Measurements from ENCODE around the gene SLC11A1.

SLC11A1 gene

DNA sequence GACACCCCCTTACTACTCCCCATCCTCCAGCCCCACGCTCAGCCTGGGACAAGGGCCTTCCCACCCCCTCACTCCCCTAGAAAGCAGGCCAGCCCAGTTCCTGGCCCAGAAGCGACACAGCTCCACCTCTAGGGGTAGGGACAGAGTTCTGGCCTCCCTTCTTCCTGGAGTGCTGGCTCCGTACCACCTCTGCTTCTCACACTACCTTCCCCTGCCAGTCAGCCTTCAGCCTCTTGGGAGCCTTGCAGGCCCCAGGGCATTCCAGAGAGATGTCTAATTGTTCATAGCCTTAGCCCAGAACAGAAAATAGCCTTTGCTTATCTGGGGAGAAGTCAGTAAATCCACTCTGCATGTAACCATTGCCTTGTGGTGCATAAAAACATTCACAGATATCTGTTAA, 38.5 kb upstream of the SLC11A1 start:
- Histone ChIP-seq H3K27ac (replicated peaks) (no peak overlapping the region), H3K4me3 (replicated peaks; ENCODE audit: insufficient read depth, low read length) (no peak overlapping the region), H3K27me3 (ENCODE audit: insufficient read depth, poor library complexity, severe bottlenecking) (no peaks in the 10 kb centered on the region)
- DNase-seq (ENCODE audit: low read depth in 1 of 2, low spot score in 1 of 2) = no peak
- TF ChIP-seq REST (IDR thresholded peaks at IDR 0.05; ENCODE audit: insufficient replicate concordance, low read depth) = no peak
- TF ChIP-seq, protein P1, sequence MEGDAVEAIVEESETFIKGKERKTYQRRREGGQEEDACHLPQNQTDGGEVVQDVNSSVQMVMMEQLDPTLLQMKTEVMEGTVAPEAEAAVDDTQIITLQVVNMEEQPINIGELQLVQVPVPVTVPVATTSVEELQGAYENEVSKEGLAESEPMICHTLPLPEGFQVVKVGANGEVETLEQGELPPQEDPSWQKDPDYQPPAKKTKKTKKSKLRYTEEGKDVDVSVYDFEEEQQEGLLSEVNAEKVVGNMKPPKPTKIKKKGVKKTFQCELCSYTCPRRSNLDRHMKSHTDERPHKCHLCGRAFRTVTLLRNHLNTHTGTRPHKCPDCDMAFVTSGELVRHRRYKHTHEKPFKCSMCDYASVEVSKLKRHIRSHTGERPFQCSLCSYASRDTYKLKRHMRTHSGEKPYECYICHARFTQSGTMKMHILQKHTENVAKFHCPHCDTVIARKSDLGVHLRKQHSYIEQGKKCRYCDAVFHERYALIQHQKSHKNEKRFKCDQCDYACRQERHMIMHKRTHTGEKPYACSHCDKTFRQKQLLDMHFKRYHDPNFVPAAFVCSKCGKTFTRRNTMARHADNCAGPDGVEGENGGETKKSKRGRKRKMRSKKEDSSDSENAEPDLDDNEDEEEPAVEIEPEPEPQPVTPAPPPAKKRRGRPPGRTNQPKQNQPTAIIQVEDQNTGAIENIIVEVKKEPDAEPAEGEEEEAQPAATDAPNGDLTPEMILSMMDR (IDR thresholded peaks at IDR 0.05; ENCODE audit: insufficient read depth, low read length) = no peak

DNA sequence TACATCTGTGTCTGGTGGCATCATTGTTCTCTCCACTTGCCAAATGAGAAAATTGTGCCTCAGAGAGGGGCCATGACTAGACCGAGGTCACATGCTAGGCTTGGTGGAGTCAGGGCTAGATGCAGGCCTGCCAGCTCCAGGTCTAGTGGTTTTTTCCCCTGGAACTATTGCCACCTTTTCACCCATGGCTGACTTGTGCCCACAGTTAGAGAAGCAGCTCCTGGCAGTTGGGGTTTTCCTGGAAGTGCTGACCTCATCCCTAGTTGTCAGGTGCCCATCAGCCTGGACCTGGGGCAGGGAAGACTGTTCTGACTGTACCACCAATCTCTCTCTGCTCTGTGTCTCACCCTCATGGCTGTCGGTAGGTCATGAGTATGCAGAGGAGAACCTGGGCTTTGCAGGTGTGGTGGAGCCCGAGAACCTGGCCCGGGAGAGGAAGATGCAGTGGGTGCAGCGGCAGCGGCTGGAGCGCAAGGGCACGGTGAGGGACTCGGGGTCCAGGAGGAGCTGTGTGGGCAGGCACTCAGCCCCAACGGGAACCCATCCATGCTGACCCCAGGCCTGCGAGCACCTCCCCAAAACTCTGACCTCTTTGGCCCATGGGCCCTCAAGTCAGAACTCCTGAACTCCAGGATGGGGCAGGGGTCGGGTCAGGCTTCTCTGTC, 37.9 kb upstream of the SLC11A1 start:
- H3K27ac ChIP-seq (replicated peaks) = no peak overlapping the region
- H3K4me3 ChIP-seq (replicated peaks; ENCODE audit: insufficient read depth, low read length) = no peak overlapping the region
- TF ChIP-seq REST (IDR thresholded peaks at IDR 0.05; ENCODE audit: insufficient replicate concordance, low read depth) = no peak
- no peak for TF ChIP-seq SPI1 (IDR thresholded peaks at IDR 0.05; ENCODE audit: borderline replicate concordance, low read depth)
- TF ChIP-seq, protein P1 (IDR thresholded peaks at IDR 0.05; ENCODE audit: insufficient read depth, low read length) = no peak
- TF ChIP-seq POLR2AphosphoS5 (IDR thresholded peaks at IDR 0.05; ENCODE audit: low read depth) = no peak
- TF ChIP-seq GABPA (IDR thresholded peaks at IDR 0.05; ENCODE audit: low read depth) = no peak
- DNase-seq (ENCODE audit: low read depth in 1 of 2, low spot score in 1 of 2) = no peak
- H3K27me3 ChIP-seq (ENCODE audit: insufficient read depth, poor library complexity, severe bottlenecking) = no peaks in the 10 kb centered on the region

GRCh38 chr2:218344755-218345417, 37.2 kb upstream of the SLC11A1 start:
- no peak for TF ChIP-seq GABPA (IDR thresholded peaks at IDR 0.05; ENCODE audit: low read depth)
- TF ChIP-seq SPI1 (IDR thresholded peaks at IDR 0.05; ENCODE audit: borderline replicate concordance, low read depth) = no peak
- no peak for TF ChIP-seq REST (IDR thresholded peaks at IDR 0.05; ENCODE audit: insufficient replicate concordance, low read depth)
- TF ChIP-seq, protein P1 (IDR thresholded peaks at IDR 0.05; ENCODE audit: insufficient read depth, low read length) = no peak
- no peak for TF ChIP-seq POLR2AphosphoS5 (IDR thresholded peaks at IDR 0.05; ENCODE audit: low read depth)
- Histone ChIP-seq H3K4me3 (replicated peaks; ENCODE audit: insufficient read depth, low read length) (no peak overlapping the region), H3K27ac (replicated peaks) (no peak overlapping the region), H3K27me3 (ENCODE audit: insufficient read depth, poor library complexity, severe bottlenecking) (no peaks in the 10 kb centered on the region)
- DNase-seq (ENCODE audit: low read depth in 1 of 2, low spot score in 1 of 2) = no peak
